Stimulated activated memory B cell treated with anti-CD40 and anti-IgM and Interleukin-4, amounts not matched to agents 10 μg/mL and 1 μg/mL and 100 μg/mL, for 72 hours (primary cell): Measurements from ENCODE around the gene TMEM151A.
A peak's percentile ranks its signal among the peaks of the same experiment; 100 is the strongest.

Experiments
- ATAC-seq: fragments of 150-1000 bp; cut with Tn5 transposase; 2 replicates; pipeline ENCODE4 v1.10.0; 2021
- H3K27ac Mint-ChIP-seq: one replicate; pipeline ENCODE4 v1.8.0; 2022; ENCODE audit warnings: mild to moderate bottlenecking, mixed read lengths
- H3K27me3 Mint-ChIP-seq: one replicate; pipeline ENCODE4 v1.8.0; 2022; ENCODE audit warnings: mixed read lengths
- H3K36me3 Mint-ChIP-seq: one replicate; pipeline ENCODE4 v1.8.0; 2022; ENCODE audit warnings: mixed read lengths
- H3K4me1 Mint-ChIP-seq: one replicate; pipeline ENCODE4 v1.8.0; 2022; ENCODE audit warnings: mixed read lengths
- H3K4me3 Mint-ChIP-seq: one replicate; pipeline ENCODE4 v1.8.0; 2022; ENCODE audit warnings: mild to moderate bottlenecking, moderate library complexity, mixed read lengths
- H3K9me3 Mint-ChIP-seq: one replicate; pipeline ENCODE4 v1.8.0; 2022; ENCODE audit warnings: mixed read lengths

TMEM151A gene

DNA sequence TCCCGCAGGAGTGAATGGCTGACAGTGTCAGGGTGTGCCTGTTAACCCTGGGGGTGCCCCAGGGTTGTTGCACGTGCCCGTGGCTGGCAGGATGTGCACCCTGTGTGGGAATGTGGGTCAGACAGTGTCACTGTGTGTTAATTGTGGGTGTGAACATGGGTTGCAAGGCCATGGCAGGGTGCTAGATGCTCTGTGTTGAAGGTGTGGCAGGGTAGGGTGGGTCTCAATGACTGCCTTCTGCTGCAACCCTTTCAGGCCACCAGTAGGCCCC lies 36.3 kb downstream of the TMEM151A start:
- Mint-ChIP-seq H3K9me3 (no peaks in the 10 kb centered on the region), H3K27me3 (no peaks in the 10 kb centered on the region), H3K27ac (peak overlapping the region; percentile 4), H3K4me1 (peaks cover 25% of the 10 kb centered on the region), H3K4me3 (no peak overlapping the region), H3K36me3 (no peaks in the 10 kb centered on the region)
- ATAC-seq: no peak

DNA sequence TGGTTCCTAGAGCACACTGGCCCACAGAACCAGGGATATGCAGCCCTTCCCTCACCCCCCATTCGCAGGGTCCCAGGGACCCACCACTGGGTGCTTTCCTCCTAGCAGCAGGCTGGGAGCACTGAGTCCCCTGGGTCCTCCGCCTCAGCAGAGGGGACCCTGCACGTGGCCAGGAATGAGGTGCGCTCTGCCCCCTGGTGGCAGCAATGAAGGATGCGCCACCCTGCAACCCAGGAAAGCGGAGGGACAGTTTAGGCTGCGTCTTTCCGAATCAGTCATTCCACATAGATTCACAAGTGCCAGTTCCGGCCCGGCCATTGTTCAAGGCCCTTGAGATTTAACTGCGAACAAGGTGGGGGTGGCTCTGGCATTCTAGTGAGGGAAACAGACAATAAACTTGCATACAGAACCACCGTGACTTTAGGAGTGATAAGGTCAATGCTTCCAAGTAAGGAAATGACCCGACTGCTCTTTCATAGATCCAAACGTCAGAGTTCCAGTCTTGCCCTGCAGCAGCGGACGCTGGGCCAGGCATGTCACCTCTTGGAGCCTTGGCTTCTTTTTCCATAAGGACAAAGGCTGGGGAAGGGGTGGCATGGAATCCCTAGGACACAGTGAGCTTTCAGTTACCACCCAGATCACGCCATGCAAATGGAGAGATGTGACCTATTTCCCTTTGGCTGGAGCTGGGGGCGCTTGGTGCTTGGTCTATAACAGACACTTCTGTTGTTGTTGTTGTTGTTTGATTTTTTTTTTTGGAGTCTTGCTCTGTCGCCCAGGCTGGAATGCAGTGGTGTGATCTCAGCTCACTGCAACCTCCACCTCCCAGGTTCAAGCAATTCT lies 36.8 kb downstream of the TMEM151A start:
- Mint-ChIP-seq H3K4me3 (no peak overlapping the region), H3K4me1 (peaks cover 25% of the 10 kb centered on the region), H3K27ac (peak overlapping the region; percentile 4)

DNA sequence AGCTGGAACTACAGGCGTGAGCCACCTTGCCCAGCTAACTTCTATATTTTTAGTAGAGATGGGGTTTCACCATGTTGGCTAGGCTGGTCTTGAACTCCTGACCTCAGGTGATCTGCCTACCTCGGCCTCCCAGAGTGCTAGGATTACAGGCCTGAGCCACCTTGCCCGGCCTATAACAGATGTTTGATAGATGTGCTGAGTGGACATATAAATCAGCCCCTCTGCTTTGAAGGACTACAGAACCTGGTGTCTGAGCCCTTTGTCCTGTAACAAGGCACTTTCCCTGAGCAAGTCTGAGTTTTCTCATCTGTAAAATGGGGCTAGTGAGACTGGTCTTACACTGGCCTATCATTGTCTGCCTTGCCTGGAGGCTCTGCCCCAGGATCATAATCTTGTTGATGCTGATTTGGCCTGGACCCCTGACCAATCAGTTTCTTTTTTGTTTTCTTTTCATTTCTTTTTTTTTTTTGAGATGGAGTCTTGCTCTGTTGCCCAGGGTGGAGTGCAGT lies 37.5 kb downstream of the TMEM151A start:
- H3K4me3 Mint-ChIP-seq: no peak overlapping the region
- H3K9me3 Mint-ChIP-seq: no peaks in the 10 kb centered on the region
- H3K4me1 Mint-ChIP-seq: peaks cover 25% of the 10 kb centered on the region
- no peaks in the 10 kb centered on the region for H3K36me3 Mint-ChIP-seq
- no peak overlapping the region for H3K27ac Mint-ChIP-seq
- H3K27me3 Mint-ChIP-seq: no peaks in the 10 kb centered on the region
- no peak for ATAC-seq

More for the DNA sequence above, 36.8 kb downstream of the TMEM151A start:
- peak; percentile 91 for ATAC-seq
- H3K9me3 Mint-ChIP-seq: no peaks in the 10 kb centered on the region
- no peaks in the 10 kb centered on the region for H3K27me3 Mint-ChIP-seq
- no peaks in the 10 kb centered on the region for H3K36me3 Mint-ChIP-seq

DNA sequence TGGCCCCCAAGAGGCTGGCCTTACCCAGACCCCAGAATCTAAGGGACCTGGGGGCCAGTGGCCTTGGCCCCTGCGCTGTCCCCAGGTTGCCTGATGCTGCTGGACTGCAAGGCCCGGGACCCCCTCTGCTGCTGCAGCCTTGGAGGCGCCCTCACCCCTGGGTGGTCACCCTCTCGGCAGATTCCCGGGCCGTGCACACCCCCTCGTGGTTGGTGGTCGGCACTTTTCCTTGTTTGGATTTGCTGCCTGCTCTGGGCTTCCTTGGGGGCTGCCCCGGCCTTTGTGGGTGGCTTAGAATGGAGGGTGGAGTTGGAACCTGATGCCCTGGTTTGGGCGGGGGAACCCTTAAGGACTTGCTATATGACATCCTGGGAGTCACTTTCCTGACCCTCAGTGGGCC lies 39.2 kb downstream of the TMEM151A start:
- peaks cover 32% of the 10 kb centered on the region for H3K4me1 Mint-ChIP-seq
- no peak overlapping the region for H3K4me3 Mint-ChIP-seq
- no peak for ATAC-seq
- H3K27ac Mint-ChIP-seq: no peak overlapping the region
- no peaks in the 10 kb centered on the region for H3K9me3 Mint-ChIP-seq
- no peaks in the 10 kb centered on the region for H3K36me3 Mint-ChIP-seq
- peaks cover 2% of the 10 kb centered on the region for H3K27me3 Mint-ChIP-seq

DNA sequence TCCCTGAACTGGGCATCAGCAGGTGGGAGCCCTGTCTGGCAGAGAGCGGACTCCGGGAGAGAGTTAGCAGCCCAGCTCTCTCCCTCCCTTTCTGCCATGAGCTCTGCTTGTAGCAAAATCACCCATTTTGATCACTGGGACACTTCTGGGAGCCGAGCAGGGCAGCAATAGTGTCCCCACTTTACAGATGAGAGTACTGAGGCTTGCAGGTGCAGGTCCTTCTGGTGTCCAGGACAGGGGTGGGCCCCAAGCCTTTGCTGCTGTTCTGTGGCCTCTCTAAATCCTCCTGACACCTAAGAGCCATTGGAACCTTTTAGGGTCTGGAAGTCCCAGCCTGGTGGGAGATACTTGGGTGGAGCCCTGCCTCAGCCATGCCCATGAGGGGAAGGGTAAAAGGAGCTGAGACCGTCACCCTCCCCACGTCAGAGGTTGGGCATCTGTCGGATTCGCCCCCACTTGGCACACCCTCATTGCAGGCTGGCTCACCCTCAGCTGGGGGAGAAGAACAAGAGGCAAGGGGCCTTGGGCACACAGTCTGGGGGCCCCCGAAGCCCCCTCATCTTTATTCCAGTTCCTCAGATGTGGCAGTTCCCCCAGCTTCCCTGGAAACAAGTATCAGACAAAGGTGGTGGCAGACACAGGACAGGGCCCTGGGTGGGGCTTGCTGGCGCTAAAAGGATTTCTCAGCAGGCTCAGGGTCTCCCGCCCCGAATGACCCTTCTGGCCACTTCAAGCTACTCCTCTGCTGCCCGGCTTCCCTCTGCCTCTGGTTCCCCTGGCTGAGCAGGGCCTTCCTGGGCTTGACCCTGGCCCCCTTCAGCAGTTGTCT lies 40.1 kb downstream of the TMEM151A start:
- Mint-ChIP-seq H3K27me3 (peaks cover 9% of the 10 kb centered on the region), H3K36me3 (no peaks in the 10 kb centered on the region), H3K27ac (peak overlapping the region; percentile 26), H3K4me3 (no peak overlapping the region), H3K9me3 (no peaks in the 10 kb centered on the region), H3K4me1 (peaks cover 37% of the 10 kb centered on the region)
- ATAC-seq: no peak

DNA sequence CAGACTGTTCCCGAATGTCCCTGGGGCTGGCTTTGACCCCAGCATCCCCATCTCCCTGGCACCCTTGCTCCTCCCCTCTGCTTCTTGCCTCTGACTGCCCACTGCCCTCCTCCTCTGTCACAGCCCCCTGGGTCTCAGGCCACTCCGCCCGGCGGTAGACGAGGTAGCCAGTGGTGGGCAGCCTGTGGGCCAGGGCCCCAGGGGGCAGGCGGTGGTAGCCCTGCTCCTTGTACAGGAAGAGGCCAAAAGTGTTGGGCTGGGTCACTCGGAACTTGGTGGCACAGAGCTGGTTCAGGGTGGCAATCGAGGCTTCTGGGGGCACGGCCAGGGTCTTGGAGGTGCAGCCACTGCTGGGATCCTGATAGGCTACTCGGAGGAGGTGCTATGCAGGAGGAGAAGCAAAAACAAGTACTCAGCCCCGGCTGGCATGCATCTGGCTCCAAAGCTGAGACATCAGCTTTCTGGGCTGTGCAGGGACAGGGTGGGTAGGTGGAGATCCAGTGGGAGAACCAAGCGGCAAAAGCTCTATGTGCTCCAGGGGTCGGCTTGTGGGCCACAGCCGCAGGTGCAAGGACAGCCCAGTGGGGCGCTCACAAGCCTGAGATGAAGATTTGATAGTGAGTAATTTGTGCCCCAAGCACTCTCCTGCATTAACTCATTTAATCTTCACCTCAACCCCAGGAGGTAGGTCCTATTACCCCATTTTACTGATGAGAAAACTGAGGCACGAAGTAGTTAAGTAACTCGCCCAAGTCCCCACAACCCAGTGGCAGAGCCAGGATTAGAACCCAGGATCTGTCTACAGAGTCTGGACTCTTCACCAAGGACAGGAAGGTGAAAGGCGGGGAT lies 40.9 kb downstream of the TMEM151A start:
- Mint-ChIP-seq H3K27ac (peak overlapping the region; percentile 26), H3K4me3 (no peak overlapping the region), H3K4me1 (peaks cover 40% of the 10 kb centered on the region), H3K9me3 (no peaks in the 10 kb centered on the region), H3K36me3 (peaks cover 6% of the 10 kb centered on the region), H3K27me3 (peaks cover 9% of the 10 kb centered on the region)
- no peak for ATAC-seq

DNA sequence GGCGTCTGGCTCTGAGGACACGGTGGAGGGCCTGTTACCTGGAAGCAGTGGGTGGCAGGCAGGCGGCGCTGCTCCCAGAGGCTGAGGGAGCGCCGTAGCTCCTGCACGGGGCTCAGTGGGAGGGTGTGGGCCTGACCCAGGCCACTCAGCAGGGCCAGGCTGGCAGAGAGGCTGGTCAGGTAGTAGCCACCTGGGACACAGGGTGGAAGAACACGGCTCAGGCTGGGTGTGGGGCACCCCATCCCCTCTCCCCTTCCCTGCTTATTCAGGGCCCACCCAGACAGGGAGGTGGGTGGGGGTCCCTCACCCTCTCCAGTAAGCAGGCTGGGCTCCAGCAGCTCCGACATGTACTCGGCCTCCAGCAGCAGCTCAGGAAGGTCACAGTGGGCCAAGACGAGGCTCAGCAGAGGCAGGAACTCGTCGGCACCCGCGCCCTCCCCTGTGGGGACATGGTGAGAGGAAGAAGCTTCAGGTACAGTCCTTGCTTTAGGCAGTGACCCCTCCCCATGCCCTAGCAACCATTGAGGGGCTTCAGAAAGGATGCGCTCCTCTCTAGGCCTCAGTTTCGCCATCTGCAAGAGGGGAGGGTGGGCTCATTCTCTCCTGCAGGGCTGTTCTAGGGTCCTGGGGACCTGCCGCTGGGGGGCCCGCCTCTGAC lies 41.7 kb downstream of the TMEM151A start:
- peaks cover 9% of the 10 kb centered on the region for H3K27me3 Mint-ChIP-seq
- peaks cover 8% of the 10 kb centered on the region for H3K36me3 Mint-ChIP-seq
- peaks cover 38% of the 10 kb centered on the region for H3K4me1 Mint-ChIP-seq
- H3K9me3 Mint-ChIP-seq: no peaks in the 10 kb centered on the region
- H3K27ac Mint-ChIP-seq: peak overlapping the region; percentile 26
- no peak for ATAC-seq
- no peak overlapping the region for H3K4me3 Mint-ChIP-seq

DNA sequence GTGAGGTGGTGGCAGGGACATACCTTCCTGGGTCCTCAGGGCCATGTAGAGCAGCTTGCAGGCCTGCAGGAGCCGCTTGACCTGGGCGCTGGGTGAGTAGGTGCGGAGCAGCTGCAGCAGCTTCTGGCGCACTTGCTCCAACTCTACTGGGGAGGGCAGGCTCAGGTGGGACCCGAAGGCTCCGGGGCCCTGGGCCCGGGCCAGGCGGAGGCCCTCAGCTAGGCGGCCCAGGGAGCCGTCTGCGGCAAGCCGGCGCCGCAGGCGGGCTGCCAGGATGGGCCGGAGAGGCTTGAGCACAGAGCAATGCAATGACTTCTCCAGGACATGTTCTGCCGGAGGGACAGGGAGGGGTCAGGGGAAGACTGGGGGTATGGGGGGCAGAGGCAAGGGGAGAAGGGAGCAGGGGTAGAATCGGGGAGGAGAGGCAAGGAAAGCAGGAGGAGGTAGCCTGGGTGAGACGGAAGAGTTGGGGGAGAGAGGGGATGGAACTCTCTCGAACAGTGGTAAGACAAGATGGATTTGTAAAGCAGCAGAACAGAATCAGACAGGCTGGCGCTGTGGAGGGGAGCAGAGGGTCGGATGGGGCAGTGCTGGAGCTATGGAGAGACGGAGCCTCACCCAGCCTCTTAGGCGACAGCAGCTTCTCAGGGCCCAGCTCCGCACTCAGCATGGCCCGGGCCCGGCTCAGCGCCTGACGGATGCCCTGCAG lies 42.4 kb downstream of the TMEM151A start:
- H3K27me3 Mint-ChIP-seq: peaks cover 9% of the 10 kb centered on the region
- peaks cover 15% of the 10 kb centered on the region for H3K36me3 Mint-ChIP-seq
- ATAC-seq: no peak
- no peak overlapping the region for H3K4me3 Mint-ChIP-seq
- H3K4me1 Mint-ChIP-seq: peaks cover 37% of the 10 kb centered on the region
- H3K9me3 Mint-ChIP-seq: no peaks in the 10 kb centered on the region
- no peak overlapping the region for H3K27ac Mint-ChIP-seq

DNA sequence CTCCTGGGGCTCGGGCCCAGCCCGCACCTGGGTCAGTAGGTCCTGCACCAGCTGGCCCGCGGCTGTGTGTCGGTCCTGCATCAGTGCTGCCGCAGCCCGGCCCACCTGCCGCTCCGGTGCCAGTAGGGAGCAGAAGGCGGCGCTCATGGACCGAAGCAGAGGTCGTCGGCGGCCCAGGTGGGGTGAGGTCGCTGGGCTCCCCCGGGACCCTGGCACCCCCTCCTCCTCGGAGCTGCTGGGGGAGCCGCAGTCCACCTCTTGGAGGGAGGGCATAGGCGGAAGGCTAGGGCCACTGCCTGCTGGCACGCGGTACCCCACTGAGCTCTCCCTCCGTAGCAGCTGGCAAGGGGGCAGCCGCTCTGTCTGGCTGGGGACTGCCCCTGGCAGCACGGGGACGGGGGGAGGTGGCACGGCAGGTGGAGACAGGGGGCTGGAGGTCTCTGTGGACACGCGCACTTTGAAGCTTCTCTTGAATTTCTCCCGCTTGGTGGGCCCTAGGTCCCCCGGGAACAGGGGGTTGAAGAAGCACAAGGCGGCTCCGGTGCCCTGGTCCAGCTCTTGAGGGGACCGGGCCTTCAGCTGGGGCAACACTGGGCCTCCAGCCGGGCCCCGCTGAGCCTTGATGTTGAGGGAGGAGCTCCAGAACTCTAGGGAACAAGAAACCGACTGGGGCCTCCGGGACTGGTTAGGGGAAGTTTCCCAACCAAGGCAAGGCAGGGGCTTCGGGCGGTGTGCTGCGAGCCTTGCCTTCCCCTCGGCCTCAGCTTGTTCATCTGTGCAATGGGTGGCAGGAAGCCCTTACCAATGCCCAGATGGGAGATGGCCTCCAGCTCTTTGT lies 43.1 kb downstream of the TMEM151A start:
- ATAC-seq: no peak
- peaks cover 40% of the 10 kb centered on the region for H3K4me1 Mint-ChIP-seq
- H3K9me3 Mint-ChIP-seq: no peaks in the 10 kb centered on the region
- H3K4me3 Mint-ChIP-seq: no peak overlapping the region
- H3K36me3 Mint-ChIP-seq: peaks cover 22% of the 10 kb centered on the region
- peak overlapping the region; percentile 26 for H3K27ac Mint-ChIP-seq
- H3K27me3 Mint-ChIP-seq: peaks cover 9% of the 10 kb centered on the region

DNA sequence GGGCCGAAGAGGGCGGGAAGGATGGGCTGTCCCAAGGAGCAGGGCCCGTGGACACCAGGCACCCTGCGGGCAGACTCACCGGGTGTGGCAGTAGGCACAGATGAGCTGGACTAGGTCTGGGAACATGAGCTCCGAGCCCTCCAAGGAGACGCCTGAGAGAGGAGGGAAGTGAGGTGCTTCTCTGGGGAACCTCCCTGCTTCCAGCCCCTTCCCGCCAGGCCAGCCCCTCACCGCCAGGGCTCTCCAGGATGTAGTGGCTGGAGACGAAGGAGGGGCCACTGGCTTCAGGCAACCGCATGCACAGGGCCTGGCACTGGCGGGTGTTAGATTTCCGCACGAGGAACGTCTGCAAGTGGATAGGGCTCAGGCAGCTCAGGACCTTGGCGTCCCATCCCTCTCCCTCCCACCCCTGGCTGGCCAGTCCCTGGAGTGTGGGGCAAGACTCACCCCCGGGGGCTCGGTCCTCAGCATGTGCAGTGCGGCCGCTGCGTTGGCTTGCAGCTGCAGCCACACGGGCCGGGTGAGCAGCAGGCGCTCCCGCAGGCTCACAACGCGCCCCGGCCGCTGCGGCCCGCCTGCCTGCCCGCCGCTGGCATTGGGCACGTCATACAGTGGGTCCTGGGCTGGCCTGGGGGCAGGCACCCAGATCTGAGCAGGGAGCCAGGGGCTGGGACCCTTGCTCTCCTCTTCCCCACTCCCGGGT lies 44.0 kb downstream of the TMEM151A start:
- Mint-ChIP-seq H3K27ac (peak overlapping the region; percentile 82), H3K9me3 (no peaks in the 10 kb centered on the region), H3K27me3 (peaks cover 9% of the 10 kb centered on the region), H3K4me1 (peaks cover 40% of the 10 kb centered on the region), H3K36me3 (peaks cover 30% of the 10 kb centered on the region), H3K4me3 (peak overlapping the region; percentile 76)
- peak; percentile 3 for ATAC-seq

DNA sequence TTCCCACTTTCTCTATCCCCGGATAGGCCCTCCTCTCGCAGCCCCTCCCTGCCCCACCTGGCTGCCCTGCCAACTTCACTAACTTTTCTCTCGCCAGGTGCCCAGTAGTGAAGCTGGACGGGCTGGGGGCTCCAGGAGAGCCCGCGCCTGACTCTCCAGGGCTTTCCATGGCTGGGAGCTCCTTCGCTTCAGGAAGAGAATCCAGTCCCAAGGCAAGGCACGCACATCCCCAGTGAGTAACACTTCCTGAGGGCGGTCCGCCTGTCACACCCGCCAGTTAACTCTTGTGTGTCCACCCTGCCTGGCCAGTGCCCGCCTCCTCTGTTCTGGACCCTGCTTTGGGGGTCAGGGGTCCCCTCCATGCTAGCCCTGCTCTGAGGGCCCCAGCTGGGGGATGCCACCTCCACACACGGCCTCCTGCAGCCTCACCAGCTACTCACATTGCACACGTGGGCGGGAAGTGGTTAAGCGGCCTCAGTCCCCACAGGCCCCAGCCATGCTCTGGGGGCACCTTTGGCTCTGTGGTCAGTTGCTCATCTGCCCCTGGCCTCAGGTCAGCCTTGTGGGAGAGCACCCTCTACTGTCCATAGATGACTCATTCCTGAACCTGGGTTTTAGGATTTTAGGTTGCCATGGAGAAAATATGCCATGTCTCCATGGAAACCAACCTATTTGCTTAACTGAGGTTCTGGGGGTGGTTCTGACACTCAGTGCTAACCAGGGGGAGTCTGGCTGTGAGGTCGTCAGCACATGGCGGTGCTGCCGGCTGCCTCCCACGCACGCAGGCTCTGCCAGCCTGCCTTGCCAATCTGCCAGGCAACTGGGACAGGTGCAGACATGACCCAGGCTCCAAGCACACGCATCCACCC lies 44.8 kb downstream of the TMEM151A start, which contains the start of gene RIN1:
TSS of gene RIN1 (minus strand) at position 201 of the 869 bp plus-strand sequence. CDS start at position 169, 32 bp downstream.
- Mint-ChIP-seq H3K4me1 (peaks cover 40% of the 10 kb centered on the region), H3K36me3 (peaks cover 37% of the 10 kb centered on the region), H3K27me3 (peaks cover 9% of the 10 kb centered on the region), H3K4me3 (peak within 1 kb of the TSS; percentile 76), H3K9me3 (no peaks in the 10 kb centered on the region), H3K27ac (peak within 1 kb of the TSS; percentile 82)
- peak; percentile 85 for ATAC-seq
